Measurements from ENCODE around the gene PDE4A. TPM values are rescaled to one million over a fixed set of nuclear protein-coding genes. Genes with fewer than 3 reads are reported as not detected.

PDE4A gene
- total RNA-seq, 2 experiments from 2014 or later: 24.6 to 25.5 TPM

DNA sequence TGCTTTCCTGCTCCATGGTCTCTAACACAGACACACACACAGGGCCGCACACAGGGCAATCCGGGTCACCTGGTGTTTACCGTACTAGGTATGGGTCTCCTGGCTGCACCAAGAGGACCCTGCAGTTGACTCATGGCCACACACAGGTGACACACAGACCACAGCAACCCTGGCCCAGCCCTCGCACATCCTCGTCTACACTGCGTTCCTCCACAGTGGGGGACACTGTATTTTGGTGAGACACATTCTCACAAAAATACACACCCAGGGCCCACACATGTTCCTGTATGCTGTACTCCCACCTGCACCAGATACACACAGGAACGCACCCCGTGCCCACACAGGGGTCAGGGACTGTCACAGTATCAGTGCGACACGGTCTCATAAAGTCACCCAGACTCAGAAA, 12.8 kb downstream of the PDE4A start:
- peaks cover 29% of the 10 kb centered on the region for H3K27me3 Mint-ChIP-seq
- POLR2A ChIA-PET: interaction anchor here (1.0 to 2.4 kb wide), 4 partner anchors 13 to 46 kb away, joined by 3 to 9 read pairs (median 4); partner anchors contain the start of gene PDE4A
- peak overlapping the region; percentile 53 for H3K27ac Mint-ChIP-seq
- H3K4me1 Mint-ChIP-seq (ENCODE audit: low read depth): peaks cover 47% of the 10 kb centered on the region
- no peaks in the 10 kb centered on the region for H3K9me3 Mint-ChIP-seq
- CTCF ChIA-PET: interaction anchor here (0.7 to 22.7 kb wide), 2 partner anchors 12 to 24 kb away, joined by 3 to 587 read pairs; partner anchors contain the start of genes CDC37 and PDE4A
- intact Hi-C loops (cut with micrococcal nuclease): no loop called here
- TF ChIP-seq, protein P1, sequence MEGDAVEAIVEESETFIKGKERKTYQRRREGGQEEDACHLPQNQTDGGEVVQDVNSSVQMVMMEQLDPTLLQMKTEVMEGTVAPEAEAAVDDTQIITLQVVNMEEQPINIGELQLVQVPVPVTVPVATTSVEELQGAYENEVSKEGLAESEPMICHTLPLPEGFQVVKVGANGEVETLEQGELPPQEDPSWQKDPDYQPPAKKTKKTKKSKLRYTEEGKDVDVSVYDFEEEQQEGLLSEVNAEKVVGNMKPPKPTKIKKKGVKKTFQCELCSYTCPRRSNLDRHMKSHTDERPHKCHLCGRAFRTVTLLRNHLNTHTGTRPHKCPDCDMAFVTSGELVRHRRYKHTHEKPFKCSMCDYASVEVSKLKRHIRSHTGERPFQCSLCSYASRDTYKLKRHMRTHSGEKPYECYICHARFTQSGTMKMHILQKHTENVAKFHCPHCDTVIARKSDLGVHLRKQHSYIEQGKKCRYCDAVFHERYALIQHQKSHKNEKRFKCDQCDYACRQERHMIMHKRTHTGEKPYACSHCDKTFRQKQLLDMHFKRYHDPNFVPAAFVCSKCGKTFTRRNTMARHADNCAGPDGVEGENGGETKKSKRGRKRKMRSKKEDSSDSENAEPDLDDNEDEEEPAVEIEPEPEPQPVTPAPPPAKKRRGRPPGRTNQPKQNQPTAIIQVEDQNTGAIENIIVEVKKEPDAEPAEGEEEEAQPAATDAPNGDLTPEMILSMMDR (IDR thresholded peaks at IDR 0.05): no peak
- peak overlapping the region; percentile 38 for H3K4me3 Mint-ChIP-seq
- peaks cover 10% of the 10 kb centered on the region for H3K36me3 Mint-ChIP-seq (ENCODE audit: low read depth)
- ATAC-seq: peak; percentile 9
- DNase-seq: peak; percentile 55

- DNase-seq (no peak), ATAC-seq (no peak)
- TF ChIP-seq, protein P1 (IDR thresholded peaks at IDR 0.05): no peak
- H3K36me3 Mint-ChIP-seq (ENCODE audit: low read depth): no peaks in the 10 kb centered on the region
- CTCF ChIA-PET: interaction anchor here (1.0 kb wide), 1 partner anchor 80 kb away, joined by 3 read pairs; no protein-coding TSS in a partner anchor
- intact Hi-C loops (cut with micrococcal nuclease): no loop called here
- no peaks in the 10 kb centered on the region for H3K27me3 Mint-ChIP-seq
- H3K27ac Mint-ChIP-seq: no peak overlapping the region
- peaks cover 3% of the 10 kb centered on the region for H3K4me1 Mint-ChIP-seq (ENCODE audit: low read depth)
- POLR2A ChIA-PET: no interaction called here
- no peaks in the 10 kb centered on the region for H3K9me3 Mint-ChIP-seq
- H3K4me3 Mint-ChIP-seq: no peak overlapping the region
Measured at GRCh38 chr19:10439588-10439987, 19.2 kb downstream of the PDE4A start.

- POLR2A ChIA-PET: interaction anchor here (0.8 kb wide), 1 partner anchor 14 kb away, joined by 3 read pairs; no protein-coding TSS in a partner anchor
- CTCF ChIA-PET: interaction anchor here (1.2 to 1.3 kb wide), 2 partner anchors 12 to 41 kb away, joined by 3 to 5 read pairs; no protein-coding TSS in a partner anchor
Measured at GRCh38 chr19:10442698-10443097, 22.4 kb downstream of the PDE4A start.

DNA sequence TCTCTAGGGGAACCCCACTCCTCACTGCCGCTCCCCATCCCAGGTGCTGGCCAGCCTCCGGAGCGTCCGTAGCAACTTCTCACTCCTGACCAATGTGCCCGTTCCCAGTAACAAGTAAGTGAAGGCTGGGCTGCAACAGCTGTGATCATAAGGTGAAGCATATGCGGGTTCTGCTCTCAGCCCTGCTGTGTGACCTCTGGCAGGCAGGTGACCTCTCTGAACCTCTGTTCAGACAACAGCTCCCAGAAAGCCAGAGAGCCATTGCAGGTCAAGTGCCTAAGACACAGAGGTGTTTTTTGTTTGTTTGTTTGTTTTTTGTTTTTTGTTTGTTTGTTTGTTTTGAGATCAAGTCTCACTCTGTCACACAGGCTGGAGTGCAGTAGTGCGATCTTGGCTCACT, 28.7 kb downstream of the PDE4A start:
- Mint-ChIP-seq H3K4me1 (ENCODE audit: low read depth) (peaks cover 6% of the 10 kb centered on the region), H3K9me3 (no peaks in the 10 kb centered on the region), H3K27me3 (no peaks in the 10 kb centered on the region), H3K4me3 (no peak overlapping the region), H3K27ac (no peak overlapping the region), H3K36me3 (ENCODE audit: low read depth) (peaks cover 10% of the 10 kb centered on the region)
- ATAC-seq (no peak), DNase-seq (no peak)
- TF ChIP-seq, protein P1 (IDR thresholded peaks at IDR 0.05): no peak
- ChIA-PET CTCF (interaction anchor here (1.3 kb wide), 1 partner anchor 45 kb away, joined by 3 read pairs; no protein-coding TSS in a partner anchor), POLR2A (no interaction called here)
- intact Hi-C loops (cut with micrococcal nuclease): no loop called here

More at GRCh38 chr19:10442698-10443097, 22.4 kb downstream of the PDE4A start:
- H3K4me3 Mint-ChIP-seq: no peak overlapping the region
- DNase-seq (no peak), ATAC-seq (no peak)
- intact Hi-C loops (cut with micrococcal nuclease): no loop called here
- H3K36me3 Mint-ChIP-seq (ENCODE audit: low read depth): no peaks in the 10 kb centered on the region
- no peak overlapping the region for H3K27ac Mint-ChIP-seq
- no peaks in the 10 kb centered on the region for H3K9me3 Mint-ChIP-seq
- TF ChIP-seq, protein P1 (IDR thresholded peaks at IDR 0.05): no peak
- H3K27me3 Mint-ChIP-seq: no peaks in the 10 kb centered on the region
- H3K4me1 Mint-ChIP-seq (ENCODE audit: low read depth): no peaks in the 10 kb centered on the region

DNA sequence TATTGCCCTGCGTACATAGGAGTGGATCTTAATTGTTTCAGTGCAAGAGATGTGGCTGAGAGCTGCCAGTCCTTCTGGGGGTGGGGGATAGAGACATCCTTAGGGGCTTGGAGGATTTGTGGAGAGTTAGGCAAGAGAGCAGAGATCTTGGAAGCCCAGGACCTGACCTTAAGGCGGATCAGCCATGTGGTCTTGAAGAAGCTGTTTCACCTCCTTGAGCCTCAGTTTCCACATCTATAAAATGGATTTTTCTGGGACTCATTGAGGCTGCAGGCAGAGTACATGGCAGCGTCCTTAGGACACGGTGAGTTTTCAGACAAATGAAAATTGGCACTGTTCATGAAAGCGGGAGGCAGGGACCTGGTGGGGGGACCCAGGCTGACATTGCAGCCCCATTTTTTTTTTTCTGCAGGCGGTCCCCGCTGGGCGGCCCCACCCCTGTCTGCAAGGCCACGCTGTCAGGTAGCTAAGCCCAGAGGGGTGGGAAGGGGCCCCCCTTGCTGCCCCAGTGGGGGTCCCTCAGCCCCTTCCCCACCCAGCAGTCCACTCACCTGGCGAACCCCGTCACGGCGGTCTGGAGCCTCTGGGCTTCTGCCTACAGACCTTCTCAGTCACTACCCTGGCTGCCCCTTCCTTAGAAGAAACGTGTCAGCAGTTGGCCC, 30.0 kb downstream of the PDE4A start:
- Mint-ChIP-seq H3K4me3 (no peak overlapping the region), H3K27me3 (no peaks in the 10 kb centered on the region), H3K4me1 (ENCODE audit: low read depth) (peaks cover 6% of the 10 kb centered on the region), H3K27ac (no peak overlapping the region), H3K9me3 (no peaks in the 10 kb centered on the region), H3K36me3 (ENCODE audit: low read depth) (peaks cover 10% of the 10 kb centered on the region)
- ChIA-PET POLR2A (interaction anchor here (0.5 kb wide), 1 partner anchor 103 kb away, joined by 3 read pairs; no protein-coding TSS in a partner anchor), CTCF (interaction anchor here (1.0 to 2.0 kb wide), 2 partner anchors 14 to 61 kb away, joined by 3 to 5 read pairs; no protein-coding TSS in a partner anchor)
- DNase-seq (no peak), ATAC-seq (no peak)
- intact Hi-C loops (cut with micrococcal nuclease): no loop called here
- TF ChIP-seq, protein P1 (IDR thresholded peaks at IDR 0.05): no peak
